ENCODE data around the gene CCN5. TPM values are rescaled to one million over a fixed set of nuclear protein-coding genes. Genes with fewer than 3 reads are reported as not detected.

Gene CCN5
- total and polyA plus RNA-seq, 2 of the 8 experiments (the other 6 are each of a cell fraction or from before 2014, with no cell fraction given), result not detected

GRCh38 chr20:44705364-44706094 lies 9.6 kb upstream of the CCN5 start:
- Histone ChIP-seq H3K9me3 (ENCODE audit: insufficient read depth in 2 of 2, low read depth in 1 of 2, low read length in 1 of 2) (no peaks in the 10 kb centered on the region), H3K23me2 (ENCODE audit: low read depth, low read length) (no peaks in the 10 kb centered on the region; the same call in 1 of the 2 replicates), H3K4me1 (replicated peaks in 1 of 4; ENCODE audit: control insufficient read depth in 3 of 4, insufficient read depth in 4 of 4, low read length in 3 of 4) (peaks cover 0 to 13% (median 9%) of the 10 kb centered on the region in 4 experiments; a peak in 6 of 7 replicates), H3K4me2 (ENCODE audit: insufficient read depth in 1 of 2, low read depth in 2 of 2, low read length in 2 of 2) (no peak overlapping the region), H3K79me2 (ENCODE audit: control insufficient read depth in 1 of 2, insufficient read depth in 2 of 2, low read length in 2 of 2) (no peaks in the 10 kb centered on the region), H3K27me3 (replicated peaks in 1 of 4; ENCODE audit: control insufficient read depth in 3 of 4, extremely low read depth in 1 of 4, insufficient read depth in 3 of 4, low read length in 3 of 4) (no peaks in the 10 kb centered on the region), H2BK20ac (ENCODE audit: low read length) (no peak overlapping the region), H3K79me1 (ENCODE audit: low read depth, low read length) (no peaks in the 10 kb centered on the region), H4K8ac (ENCODE audit: extremely low read depth, insufficient read depth, low read length) (no peak overlapping the region), H4K5ac (ENCODE audit: insufficient read length, low read depth, low read length) (no peak overlapping the region), H2AK5ac (ENCODE audit: low read depth, low read length) (no peak overlapping the region), H3K36me3 (ENCODE audit: control insufficient read depth in 2 of 4, insufficient read depth in 4 of 4, low read length in 3 of 4) (no peaks in the 10 kb centered on the region), H3K27ac (ENCODE audit: low read depth, low read length) (no peak overlapping the region), H2BK15ac (ENCODE audit: low read length) (no peak overlapping the region), H4K20me1 (replicated peaks in 1 of 2; ENCODE audit: control insufficient read depth in 1 of 2, insufficient read depth in 2 of 2, low read length in 2 of 2) (no peaks in the 10 kb centered on the region), H4K91ac (replicated peaks; ENCODE audit: insufficient read length, low read length) (no peak overlapping the region), H3K18ac (ENCODE audit: extremely low read depth, low read length) (no peak overlapping the region), H3K4ac (replicated peaks; ENCODE audit: insufficient read length, low read depth, low read length) (no peak overlapping the region), H3K56ac (replicated peaks; ENCODE audit: insufficient read length, low read depth, low read length) (no peak overlapping the region), H3K23ac (ENCODE audit: insufficient read length) (no peak overlapping the region), H2BK5ac (ENCODE audit: low read depth, low read length) (no peak overlapping the region), H2BK120ac (replicated peaks; ENCODE audit: low read depth, low read length) (no peak overlapping the region), H2AFZ (ENCODE audit: low read length) (no peak overlapping the region), H3K4me3 (ENCODE audit: extremely low read depth in 1 of 4, insufficient read depth in 2 of 4, low read depth in 3 of 4, low read length in 4 of 4) (no peak overlapping the region), H2BK12ac (ENCODE audit: low read depth, low read length) (no peak overlapping the region), H3K9ac (replicated peaks in 1 of 4; ENCODE audit: extremely low read depth in 1 of 4, low read depth in 3 of 4, low read length in 3 of 4) (no peak overlapping the region), H3K14ac (ENCODE audit: insufficient read length) (no peak overlapping the region)
- FAIRE-seq (no peak), DNase-seq (ENCODE audit: low read depth in 1 of 2, low spot score in 2 of 2) (no peak)
- WGBS, 2 experiments (ENCODE audit: extremely low coverage in 1 of 2, insufficient coverage in 1 of 2, insufficient read length in 1 of 2, insufficient replicate concordance in 2 of 2, low coverage in 1 of 2, low lambda C conversion rate in 2 of 2, missing lambda C conversion rate in 1 of 2), result 79% methylated on average over 4 of the region's 4 CpGs; no CpG with 5 or more reads in 1 of the 2 experiments
- TF ChIP-seq SIX5 (IDR thresholded peaks at IDR 0.05; ENCODE audit: low read depth, low read length) (no peak), NRF1 (IDR thresholded peaks at IDR 0.05; ENCODE audit: low read depth, low read length) (no peak), MAX (IDR thresholded peaks at IDR 0.05) (no peak), KDM1A (IDR thresholded peaks at IDR 0.05; ENCODE audit: borderline replicate concordance, low read length) (no peak), BCL11A (IDR thresholded peaks at IDR 0.05; ENCODE audit: low read depth in 2 of 2, low read length in 2 of 2) (no peak), TAF7 (optimal IDR thresholded peaks at IDR 0.05; ENCODE audit: borderline replicate concordance, low read depth, low read length) (no peak)
- POLR2A ChIA-PET (ENCODE audit: partially characterized antibody), result interaction anchor here (0.7 to 1.3 kb wide), 5 partner anchors 9 to 59 kb away, joined by 3 to 5 read pairs (median 3); no protein-coding TSS in a partner anchor
- CTCF ChIA-PET (ENCODE audit: partially characterized antibody), result interaction anchor here (0.8 to 8.6 kb wide), 5 partner anchors 18 to 158 kb away, joined by 3 to 180 read pairs (median 4); partner anchors contain the start of gene CCN5

All from H1 (cell line).